ENCODE measurements around the gene SNAI3.

SNAI3 gene

DNA sequence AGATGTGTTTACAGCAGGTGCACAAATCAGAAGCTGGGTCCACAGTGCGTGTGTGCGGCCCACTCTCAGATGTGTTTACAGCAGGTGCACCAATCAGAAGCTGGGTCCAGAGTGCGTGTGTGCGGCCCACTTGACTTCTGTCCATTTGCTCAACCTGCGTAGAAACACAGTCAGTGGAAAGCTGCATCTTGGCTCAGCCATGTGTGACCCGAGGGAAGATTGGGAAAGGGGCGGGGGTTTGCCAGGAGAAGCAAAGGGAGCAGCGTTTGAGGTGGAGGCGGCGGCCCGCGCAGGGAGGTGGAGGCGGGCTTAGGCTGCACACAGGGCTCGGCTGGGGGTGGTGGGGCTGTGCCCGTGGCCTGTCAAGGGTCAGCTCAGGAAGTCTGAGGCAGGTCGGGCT is 24.2 kb upstream of the SNAI3 start:
- H2BK5ac ChIP-seq (ENCODE audit: low read depth, low read length, poor library complexity), result no peak overlapping the region
- no peak overlapping the region for H3K18ac ChIP-seq (ENCODE audit: low read length)
- no peaks in the 10 kb centered on the region for H3K27me3 ChIP-seq (ENCODE audit: insufficient read depth, low read length)
- no peak overlapping the region for H3K9ac ChIP-seq (ENCODE audit: low read length)
- no peak overlapping the region for H3K27ac ChIP-seq (ENCODE audit: low read depth, low read length)
- H3K79me1 ChIP-seq (ENCODE audit: low read length), result peaks cover 2% of the 10 kb centered on the region
- H3K14ac ChIP-seq (ENCODE audit: low read length), result no peak overlapping the region
- H3K4me1 ChIP-seq (ENCODE audit: control insufficient read depth in 1 of 2, insufficient read depth in 2 of 2, low read length in 2 of 2), result peaks cover 4 to 8% of the 10 kb centered on the region in 2 experiments
- no peak for DNase-seq
- H3K4ac ChIP-seq (ENCODE audit: low read depth, low read length), result no peak overlapping the region
- no peaks in the 10 kb centered on the region for H3K9me3 ChIP-seq (ENCODE audit: insufficient read depth, low read depth, low read length)
- no peak overlapping the region for H3K4me2 ChIP-seq (ENCODE audit: low read length)
- H2AK5ac ChIP-seq (ENCODE audit: low read length), result no peak overlapping the region
- peaks cover 36 to 40% of the 10 kb centered on the region in 2 experiments for H3K36me3 ChIP-seq (ENCODE audit: control insufficient read depth in 1 of 2, insufficient read depth in 2 of 2, low read length in 2 of 2)
- no peak overlapping the region for H3K4me3 ChIP-seq (ENCODE audit: low read depth, low read length)
- H4K91ac ChIP-seq (ENCODE audit: low read depth, low read length), result no peak overlapping the region
- no peak overlapping the region for H4K8ac ChIP-seq (ENCODE audit: low read depth, low read length)
- H2BK120ac ChIP-seq (ENCODE audit: insufficient read depth, low read length, poor library complexity), result no peak overlapping the region
- no peak overlapping the region for H2BK12ac ChIP-seq (ENCODE audit: low read length)
- no CpG with 5 or more reads among the region's 16 CpGs for WGBS (ENCODE audit: extremely low coverage, insufficient coverage, insufficient read length)
- H3K79me2 ChIP-seq (ENCODE audit: control insufficient read depth, insufficient read depth, low read length, poor library complexity), result no peaks in the 10 kb centered on the region
- H2AFZ ChIP-seq (ENCODE audit: insufficient read depth, low read length, poor library complexity), result no peak overlapping the region
- no peak overlapping the region for H3K23ac ChIP-seq (ENCODE audit: low read length)
- H4K12ac ChIP-seq (ENCODE audit: low read depth, low read length), result no peak overlapping the region

DNA sequence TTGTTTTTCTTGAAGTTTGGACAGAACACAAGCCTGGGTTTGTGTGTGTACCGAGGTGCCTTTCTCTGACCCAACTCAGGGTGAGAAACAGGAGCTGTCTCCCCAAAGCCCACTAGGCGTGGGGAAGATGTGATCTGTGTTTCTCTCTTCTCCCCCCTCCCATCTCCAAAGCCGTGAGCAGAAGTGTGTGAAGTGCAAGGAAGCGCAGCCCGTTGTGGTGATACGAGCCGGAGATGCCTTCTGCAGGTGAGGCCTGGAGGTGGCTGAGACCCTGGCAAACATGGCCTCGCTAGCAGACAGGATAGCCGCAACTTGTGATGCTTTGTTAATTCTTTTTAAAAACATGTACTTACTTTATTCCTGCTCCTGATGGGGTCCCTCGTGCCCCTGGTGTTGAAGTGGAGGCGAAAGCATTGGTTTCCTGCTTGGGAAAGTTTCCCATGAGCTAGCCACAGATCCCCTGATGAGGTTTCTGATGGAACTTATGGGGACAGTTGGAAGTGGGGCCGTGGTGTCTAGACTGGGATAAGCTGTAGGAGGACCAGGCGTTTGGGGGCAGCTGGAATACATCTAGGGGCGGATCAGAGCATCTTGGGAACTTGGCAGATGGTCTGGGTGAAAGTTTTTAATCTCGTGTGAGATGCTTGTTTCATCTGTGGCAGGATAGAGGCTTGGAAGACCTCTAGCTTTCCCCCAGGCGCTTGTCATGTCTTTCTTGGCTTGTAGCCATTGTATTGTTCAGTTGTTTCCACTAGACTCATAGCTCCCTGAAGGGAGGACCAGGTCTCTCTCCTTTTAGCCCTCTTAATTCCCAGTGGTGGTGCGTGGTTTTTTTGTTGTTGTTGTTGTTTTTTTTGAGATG is 20.9 kb upstream of the SNAI3 start:
- no peak for DNase-seq

GRCh38 chr16:88706229-88706964 is 20.1 kb upstream of the SNAI3 start, which contains the start of the genes CTU2 and RNF166:
TSS of gene CTU2 (plus strand) at chr16:88706503. CDS start at chr16:88706531, 28 bp downstream.
TSS of gene RNF166 (minus strand) at chr16:88706408. CDS start at chr16:88706325, 83 bp downstream.
- peak within 1 kb of the TSS; percentile 33 for H2BK120ac ChIP-seq (ENCODE audit: insufficient read depth, low read length, poor library complexity)
- peak within 1 kb of the TSS; percentile 91 for H3K9ac ChIP-seq (ENCODE audit: low read length)
- peaks cover 2% of the 10 kb centered on the region for H3K79me1 ChIP-seq (ENCODE audit: low read length)
- H3K4me3 ChIP-seq (ENCODE audit: low read depth, low read length), result peak within 1 kb of the TSS; percentile 89
- H3K23ac ChIP-seq (ENCODE audit: low read length), result no peak within 1 kb of the TSS
- no peak within 1 kb of the TSS for H2BK12ac ChIP-seq (ENCODE audit: low read length)
- no peak within 1 kb of the TSS for H2BK5ac ChIP-seq (ENCODE audit: low read depth, low read length, poor library complexity)
- H3K27ac ChIP-seq (ENCODE audit: low read depth, low read length), result no peak within 1 kb of the TSS
- peak within 1 kb of the TSS; percentile 93 for H4K8ac ChIP-seq (ENCODE audit: low read depth, low read length)
- peak within 1 kb of the TSS; percentile 3 for H4K91ac ChIP-seq (ENCODE audit: low read depth, low read length)
- WGBS (ENCODE audit: extremely low coverage, insufficient coverage, insufficient read length), result no CpG with 5 or more reads among the region's 86 CpGs
- no peaks in the 10 kb centered on the region for H3K9me3 ChIP-seq (ENCODE audit: insufficient read depth, low read depth, low read length)
- H2AFZ ChIP-seq (ENCODE audit: insufficient read depth, low read length, poor library complexity), result peak within 1 kb of the TSS; percentile 87
- H3K4me2 ChIP-seq (ENCODE audit: low read length), result peak within 1 kb of the TSS; percentile 98
- H3K36me3 ChIP-seq (ENCODE audit: control insufficient read depth in 1 of 2, insufficient read depth in 2 of 2, low read length in 2 of 2), result peaks cover 9 to 18% of the 10 kb centered on the region in 2 experiments
- H3K4ac ChIP-seq (ENCODE audit: low read depth, low read length), result peak within 1 kb of the TSS; percentile 1
- peak; percentile 88 to 97 for DNase-seq
- no peaks in the 10 kb centered on the region for H3K79me2 ChIP-seq (ENCODE audit: control insufficient read depth, insufficient read depth, low read length, poor library complexity)
- H3K27me3 ChIP-seq (ENCODE audit: insufficient read depth, low read length), result no peaks in the 10 kb centered on the region
- no peak within 1 kb of the TSS for H2AK5ac ChIP-seq (ENCODE audit: low read length)
- peaks cover 4 to 14% of the 10 kb centered on the region in 2 experiments for H3K4me1 ChIP-seq (ENCODE audit: control insufficient read depth in 1 of 2, insufficient read depth in 2 of 2, low read length in 2 of 2)
- H3K14ac ChIP-seq (ENCODE audit: low read length), result peak within 1 kb of the TSS; percentile 64
- H3K18ac ChIP-seq (ENCODE audit: low read length), result peak within 1 kb of the TSS; percentile 54
- peak within 1 kb of the TSS; percentile 1 for H4K12ac ChIP-seq (ENCODE audit: low read depth, low read length)

More for the DNA sequence above, 20.9 kb upstream of the SNAI3 start:
- Histone ChIP-seq H3K27me3 (ENCODE audit: insufficient read depth, low read length) (no peaks in the 10 kb centered on the region), H3K23ac (ENCODE audit: low read length) (no peak overlapping the region), H3K4ac (ENCODE audit: low read depth, low read length) (no peak overlapping the region), H3K18ac (ENCODE audit: low read length) (no peak overlapping the region), H3K79me1 (ENCODE audit: low read length) (peaks cover 2% of the 10 kb centered on the region), H3K9ac (ENCODE audit: low read length) (peak overlapping the region; percentile 91), H4K12ac (ENCODE audit: low read depth, low read length) (peak overlapping the region; percentile 1), H2BK5ac (ENCODE audit: low read depth, low read length, poor library complexity) (no peak overlapping the region), H3K79me2 (ENCODE audit: control insufficient read depth, insufficient read depth, low read length, poor library complexity) (no peaks in the 10 kb centered on the region), H3K9me3 (ENCODE audit: insufficient read depth, low read depth, low read length) (no peaks in the 10 kb centered on the region), H2BK12ac (ENCODE audit: low read length) (no peak overlapping the region), H3K27ac (ENCODE audit: low read depth, low read length) (no peak overlapping the region), H3K14ac (ENCODE audit: low read length) (no peak overlapping the region), H3K4me1 (ENCODE audit: control insufficient read depth in 1 of 2, insufficient read depth in 2 of 2, low read length in 2 of 2) (peaks cover 4 to 14% of the 10 kb centered on the region in 2 experiments), H4K91ac (ENCODE audit: low read depth, low read length) (no peak overlapping the region), H2AK5ac (ENCODE audit: low read length) (no peak overlapping the region), H3K4me2 (ENCODE audit: low read length) (peak overlapping the region; percentile 98), H4K8ac (ENCODE audit: low read depth, low read length) (peak overlapping the region; percentile 93), H3K4me3 (ENCODE audit: low read depth, low read length) (peak overlapping the region; percentile 89), H2AFZ (ENCODE audit: insufficient read depth, low read length, poor library complexity) (no peak overlapping the region), H3K36me3 (ENCODE audit: control insufficient read depth in 1 of 2, insufficient read depth in 2 of 2, low read length in 2 of 2) (peaks cover 12 to 18% of the 10 kb centered on the region in 2 experiments), H2BK120ac (ENCODE audit: insufficient read depth, low read length, poor library complexity) (no peak overlapping the region)
- no CpG with 5 or more reads among the region's 17 CpGs for WGBS (ENCODE audit: extremely low coverage, insufficient coverage, insufficient read length)

GRCh38 chr16:88705801-88706228 is 19.5 kb upstream of the SNAI3 start:
- peak overlapping the region; percentile 33 for H2BK120ac ChIP-seq (ENCODE audit: insufficient read depth, low read length, poor library complexity)
- H3K9me3 ChIP-seq (ENCODE audit: insufficient read depth, low read depth, low read length), result no peaks in the 10 kb centered on the region
- H3K79me1 ChIP-seq (ENCODE audit: low read length), result peaks cover 2% of the 10 kb centered on the region
- peak overlapping the region; percentile 87 for H2AFZ ChIP-seq (ENCODE audit: insufficient read depth, low read length, poor library complexity)
- H2BK12ac ChIP-seq (ENCODE audit: low read length), result no peak overlapping the region
- H3K27me3 ChIP-seq (ENCODE audit: insufficient read depth, low read length), result no peaks in the 10 kb centered on the region
- H3K23ac ChIP-seq (ENCODE audit: low read length), result no peak overlapping the region
- no peak overlapping the region for H4K12ac ChIP-seq (ENCODE audit: low read depth, low read length)
- H3K4me3 ChIP-seq (ENCODE audit: low read depth, low read length), result peak overlapping the region; percentile 89
- DNase-seq, result peak in 1 of 2 donors; percentile 19
- peak overlapping the region; percentile 54 for H3K18ac ChIP-seq (ENCODE audit: low read length)
- H3K4me2 ChIP-seq (ENCODE audit: low read length), result peak overlapping the region; percentile 87
- no peak overlapping the region for H2AK5ac ChIP-seq (ENCODE audit: low read length)
- H3K14ac ChIP-seq (ENCODE audit: low read length), result peak overlapping the region; percentile 64
- no peaks in the 10 kb centered on the region for H3K79me2 ChIP-seq (ENCODE audit: control insufficient read depth, insufficient read depth, low read length, poor library complexity)
- no peak overlapping the region for H4K91ac ChIP-seq (ENCODE audit: low read depth, low read length)
- no CpG with 5 or more reads among the region's 57 CpGs for WGBS (ENCODE audit: extremely low coverage, insufficient coverage, insufficient read length)
- H3K9ac ChIP-seq (ENCODE audit: low read length), result peak overlapping the region; percentile 82
- no peak overlapping the region for H3K4ac ChIP-seq (ENCODE audit: low read depth, low read length)
- H3K27ac ChIP-seq (ENCODE audit: low read depth, low read length), result no peak overlapping the region
- no peak overlapping the region for H2BK5ac ChIP-seq (ENCODE audit: low read depth, low read length, poor library complexity)
- H4K8ac ChIP-seq (ENCODE audit: low read depth, low read length), result peak overlapping the region; percentile 75
- peaks cover 4 to 14% of the 10 kb centered on the region in 2 experiments for H3K4me1 ChIP-seq (ENCODE audit: control insufficient read depth in 1 of 2, insufficient read depth in 2 of 2, low read length in 2 of 2)
- peaks cover 9 to 12% of the 10 kb centered on the region in 2 experiments for H3K36me3 ChIP-seq (ENCODE audit: control insufficient read depth in 1 of 2, insufficient read depth in 2 of 2, low read length in 2 of 2)
